ENCODE results near the gene COL19A1.

Gene COL19A1

GRCh38 chr6:69843189-69843588 is 23.2 kb upstream of the COL19A1 start:
- no peak overlapping the region for H3K4me2 ChIP-seq (ENCODE audit: low read length)
- TF ChIP-seq EZH2phosphoT487 (IDR thresholded peaks at IDR 0.05; ENCODE audit: low read depth): no peak
- TF ChIP-seq CTCF (IDR thresholded peaks at IDR 0.05; ENCODE audit: low read depth, low read length): no peak
- H2AFZ ChIP-seq (ENCODE audit: low read depth, low read length): no peak overlapping the region
- H3K9me3 ChIP-seq (ENCODE audit: insufficient read depth, low read length): no peaks in the 10 kb centered on the region
- H3K27me3 ChIP-seq (ENCODE audit: low read depth, low read length): no peaks in the 10 kb centered on the region
- H3K79me2 ChIP-seq (ENCODE audit: low read length): no peaks in the 10 kb centered on the region
- no peaks in the 10 kb centered on the region for H3K4me1 ChIP-seq (ENCODE audit: low read length)
- H3K27ac ChIP-seq (ENCODE audit: low read length): no peak overlapping the region
- no peaks in the 10 kb centered on the region for H3K36me3 ChIP-seq (replicated peaks; ENCODE audit: low read depth, low read length)
- H4K20me1 ChIP-seq (ENCODE audit: insufficient read depth, low read length): no peaks in the 10 kb centered on the region
- H3K4me3 ChIP-seq (ENCODE audit: low read length): no peak overlapping the region
- no peak overlapping the region for H3K9ac ChIP-seq (ENCODE audit: low read length)

- Histone ChIP-seq H3K9me3 (ENCODE audit: insufficient read depth, low read length) (no peaks in the 10 kb centered on the region), H3K27ac (ENCODE audit: low read length) (no peak overlapping the region), H3K4me1 (ENCODE audit: low read length) (no peaks in the 10 kb centered on the region), H4K20me1 (ENCODE audit: insufficient read depth, low read length) (no peaks in the 10 kb centered on the region), H3K4me2 (ENCODE audit: low read length) (no peak overlapping the region), H3K36me3 (replicated peaks; ENCODE audit: low read depth, low read length) (no peaks in the 10 kb centered on the region), H3K9ac (ENCODE audit: low read length) (no peak overlapping the region), H3K4me3 (ENCODE audit: low read length) (no peak overlapping the region), H3K79me2 (ENCODE audit: low read length) (no peaks in the 10 kb centered on the region), H2AFZ (ENCODE audit: low read depth, low read length) (no peak overlapping the region), H3K27me3 (ENCODE audit: low read depth, low read length) (no peaks in the 10 kb centered on the region)
- no peak for TF ChIP-seq CTCF (IDR thresholded peaks at IDR 0.05; ENCODE audit: low read depth, low read length)
- no peak for TF ChIP-seq EZH2phosphoT487 (IDR thresholded peaks at IDR 0.05; ENCODE audit: low read depth)
Measured at GRCh38 chr6:69846312-69846711, 20.0 kb upstream of the COL19A1 start.

GRCh38 chr6:69846770-69847491 is 19.4 kb upstream of the COL19A1 start:
- H3K27ac ChIP-seq (ENCODE audit: low read length): no peak overlapping the region
- no peak overlapping the region for H3K9ac ChIP-seq (ENCODE audit: low read length)
- H2AFZ ChIP-seq (ENCODE audit: low read depth, low read length): no peak overlapping the region
- H3K9me3 ChIP-seq (ENCODE audit: insufficient read depth, low read length): no peaks in the 10 kb centered on the region
- H3K36me3 ChIP-seq (replicated peaks; ENCODE audit: low read depth, low read length): no peaks in the 10 kb centered on the region
- no peaks in the 10 kb centered on the region for H3K4me1 ChIP-seq (ENCODE audit: low read length)
- H3K79me2 ChIP-seq (ENCODE audit: low read length): no peaks in the 10 kb centered on the region
- H3K4me3 ChIP-seq (ENCODE audit: low read length): no peak overlapping the region
- no peaks in the 10 kb centered on the region for H3K27me3 ChIP-seq (ENCODE audit: low read depth, low read length)
- no peak for TF ChIP-seq CTCF (IDR thresholded peaks at IDR 0.05; ENCODE audit: low read depth, low read length)
- no peak for TF ChIP-seq EZH2phosphoT487 (IDR thresholded peaks at IDR 0.05; ENCODE audit: low read depth)
- H4K20me1 ChIP-seq (ENCODE audit: insufficient read depth, low read length): no peaks in the 10 kb centered on the region
- H3K4me2 ChIP-seq (ENCODE audit: low read length): no peak overlapping the region

- Histone ChIP-seq H3K9ac (ENCODE audit: low read length) (no peak overlapping the region), H3K4me3 (ENCODE audit: low read length) (no peak overlapping the region), H3K4me1 (ENCODE audit: low read length) (no peaks in the 10 kb centered on the region), H2AFZ (ENCODE audit: low read depth, low read length) (no peak overlapping the region), H3K36me3 (replicated peaks; ENCODE audit: low read depth, low read length) (no peaks in the 10 kb centered on the region), H3K27ac (ENCODE audit: low read length) (no peak overlapping the region), H3K9me3 (ENCODE audit: insufficient read depth, low read length) (no peaks in the 10 kb centered on the region), H3K27me3 (ENCODE audit: low read depth, low read length) (no peaks in the 10 kb centered on the region), H3K79me2 (ENCODE audit: low read length) (no peaks in the 10 kb centered on the region), H4K20me1 (ENCODE audit: insufficient read depth, low read length) (no peaks in the 10 kb centered on the region), H3K4me2 (ENCODE audit: low read length) (no peak overlapping the region)
- TF ChIP-seq EZH2phosphoT487 (IDR thresholded peaks at IDR 0.05; ENCODE audit: low read depth): no peak
- TF ChIP-seq CTCF (IDR thresholded peaks at IDR 0.05; ENCODE audit: low read depth, low read length): no peak
Measured at GRCh38 chr6:69847492-69847788, 18.9 kb upstream of the COL19A1 start.

Measured in OCI-LY3 (cell line).